ENCODE data around the gene SETBP1. TPM values are rescaled to one million over a fixed set of nuclear protein-coding genes. Genes with fewer than 3 reads are reported as not detected.

SETBP1 gene
- total RNA-seq, 1 donor from 2014 or later: 12.0 TPM

DNA sequence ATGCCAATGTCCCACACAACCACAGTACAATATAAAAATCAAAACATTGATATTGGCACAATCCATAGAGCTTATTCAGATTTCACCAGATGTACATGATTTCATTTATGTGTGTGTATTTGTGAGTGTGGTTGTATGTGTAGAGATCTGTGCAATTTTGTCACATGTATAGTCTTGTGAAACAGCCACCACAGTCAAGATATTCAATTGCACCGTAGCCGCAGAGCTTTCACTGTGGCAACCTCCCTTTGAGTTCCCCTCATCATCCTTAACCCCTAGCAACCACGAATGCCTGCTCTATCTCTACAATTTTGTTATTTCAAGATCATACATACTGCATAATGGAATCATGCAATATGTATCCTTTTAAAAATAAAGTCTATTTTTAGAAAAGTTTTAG is 391.3 kb downstream of the SETBP1 start:
- peaks cover 6% of the 10 kb centered on the region for H3K36me3 Mint-ChIP-seq
- Histone ChIP-seq H3F3A (ENCODE audit: low read depth) (no peaks in the 10 kb centered on the region), H3K27ac (no peak overlapping the region), H2AFZ (replicated peaks) (no peak overlapping the region), H3K36me3 (no peaks in the 10 kb centered on the region), H3K4me2 (no peak overlapping the region), H3K4me1 (no peaks in the 10 kb centered on the region), H3K79me2 (ENCODE audit: low read depth) (no peaks in the 10 kb centered on the region), H3K9ac (no peak overlapping the region), H3K9me3 (ENCODE audit: low read depth) (no peaks in the 10 kb centered on the region), H4K20me1 (ENCODE audit: low read depth) (no peaks in the 10 kb centered on the region), H3K4me3 (no peak overlapping the region), H3K27me3 (no peaks in the 10 kb centered on the region)
- H3K4me3 Mint-ChIP-seq: no peak overlapping the region
- no peak for DNase-seq (ENCODE audit: low spot score)
- H3K9me3 Mint-ChIP-seq: no peaks in the 10 kb centered on the region
- TF ChIP-seq EZH2 (IDR thresholded peaks at IDR 0.05) (no peak), EZH2phosphoT487 (IDR thresholded peaks at IDR 0.05) (no peak)
- TF ChIP-seq, protein P1, sequence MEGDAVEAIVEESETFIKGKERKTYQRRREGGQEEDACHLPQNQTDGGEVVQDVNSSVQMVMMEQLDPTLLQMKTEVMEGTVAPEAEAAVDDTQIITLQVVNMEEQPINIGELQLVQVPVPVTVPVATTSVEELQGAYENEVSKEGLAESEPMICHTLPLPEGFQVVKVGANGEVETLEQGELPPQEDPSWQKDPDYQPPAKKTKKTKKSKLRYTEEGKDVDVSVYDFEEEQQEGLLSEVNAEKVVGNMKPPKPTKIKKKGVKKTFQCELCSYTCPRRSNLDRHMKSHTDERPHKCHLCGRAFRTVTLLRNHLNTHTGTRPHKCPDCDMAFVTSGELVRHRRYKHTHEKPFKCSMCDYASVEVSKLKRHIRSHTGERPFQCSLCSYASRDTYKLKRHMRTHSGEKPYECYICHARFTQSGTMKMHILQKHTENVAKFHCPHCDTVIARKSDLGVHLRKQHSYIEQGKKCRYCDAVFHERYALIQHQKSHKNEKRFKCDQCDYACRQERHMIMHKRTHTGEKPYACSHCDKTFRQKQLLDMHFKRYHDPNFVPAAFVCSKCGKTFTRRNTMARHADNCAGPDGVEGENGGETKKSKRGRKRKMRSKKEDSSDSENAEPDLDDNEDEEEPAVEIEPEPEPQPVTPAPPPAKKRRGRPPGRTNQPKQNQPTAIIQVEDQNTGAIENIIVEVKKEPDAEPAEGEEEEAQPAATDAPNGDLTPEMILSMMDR (IDR thresholded peaks at IDR 0.05): no peak
- peaks cover 13% of the 10 kb centered on the region for H3K4me1 Mint-ChIP-seq
- no peak overlapping the region for H3K27ac Mint-ChIP-seq
- H3K27me3 Mint-ChIP-seq (ENCODE audit: insufficient read depth, low read depth): no peaks in the 10 kb centered on the region

DNA sequence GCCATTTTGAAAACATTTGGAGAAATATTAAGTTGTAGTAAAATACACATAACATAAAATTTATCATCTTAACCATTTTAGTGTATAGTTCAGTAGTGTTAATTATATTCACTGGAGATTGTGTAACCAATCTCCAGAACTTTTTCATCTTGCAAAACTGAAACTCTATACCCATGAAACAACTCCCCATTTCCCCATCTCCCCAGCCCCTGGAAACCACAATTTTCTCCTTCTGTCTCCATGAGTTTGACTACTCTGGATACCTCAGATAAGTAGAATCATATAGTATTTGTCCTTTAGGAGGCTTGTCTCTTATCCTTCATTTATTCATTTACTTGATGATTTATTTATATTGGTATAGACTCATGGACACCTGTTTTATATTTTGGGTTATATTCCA is 392.9 kb downstream of the SETBP1 start:
- no peaks in the 10 kb centered on the region for H3K27me3 Mint-ChIP-seq (ENCODE audit: insufficient read depth, low read depth)
- peaks cover 8% of the 10 kb centered on the region for H3K4me1 Mint-ChIP-seq
- Histone ChIP-seq H3K4me1 (no peaks in the 10 kb centered on the region), H3K36me3 (no peaks in the 10 kb centered on the region), H3K27me3 (no peaks in the 10 kb centered on the region), H3K27ac (no peak overlapping the region), H2AFZ (replicated peaks) (no peak overlapping the region), H4K20me1 (ENCODE audit: low read depth) (no peaks in the 10 kb centered on the region), H3K4me3 (no peak overlapping the region), H3K4me2 (no peak overlapping the region), H3F3A (ENCODE audit: low read depth) (no peaks in the 10 kb centered on the region), H3K9me3 (ENCODE audit: low read depth) (no peaks in the 10 kb centered on the region), H3K9ac (no peak overlapping the region), H3K79me2 (ENCODE audit: low read depth) (no peaks in the 10 kb centered on the region)
- no peaks in the 10 kb centered on the region for H3K9me3 Mint-ChIP-seq
- H3K27ac Mint-ChIP-seq: no peak overlapping the region
- no peak for DNase-seq (ENCODE audit: low spot score)
- H3K36me3 Mint-ChIP-seq: peaks cover 2% of the 10 kb centered on the region
- TF ChIP-seq EZH2phosphoT487 (IDR thresholded peaks at IDR 0.05) (no peak), EZH2 (IDR thresholded peaks at IDR 0.05) (no peak)
- TF ChIP-seq, protein P1 (IDR thresholded peaks at IDR 0.05): no peak
- H3K4me3 Mint-ChIP-seq: no peak overlapping the region

DNA sequence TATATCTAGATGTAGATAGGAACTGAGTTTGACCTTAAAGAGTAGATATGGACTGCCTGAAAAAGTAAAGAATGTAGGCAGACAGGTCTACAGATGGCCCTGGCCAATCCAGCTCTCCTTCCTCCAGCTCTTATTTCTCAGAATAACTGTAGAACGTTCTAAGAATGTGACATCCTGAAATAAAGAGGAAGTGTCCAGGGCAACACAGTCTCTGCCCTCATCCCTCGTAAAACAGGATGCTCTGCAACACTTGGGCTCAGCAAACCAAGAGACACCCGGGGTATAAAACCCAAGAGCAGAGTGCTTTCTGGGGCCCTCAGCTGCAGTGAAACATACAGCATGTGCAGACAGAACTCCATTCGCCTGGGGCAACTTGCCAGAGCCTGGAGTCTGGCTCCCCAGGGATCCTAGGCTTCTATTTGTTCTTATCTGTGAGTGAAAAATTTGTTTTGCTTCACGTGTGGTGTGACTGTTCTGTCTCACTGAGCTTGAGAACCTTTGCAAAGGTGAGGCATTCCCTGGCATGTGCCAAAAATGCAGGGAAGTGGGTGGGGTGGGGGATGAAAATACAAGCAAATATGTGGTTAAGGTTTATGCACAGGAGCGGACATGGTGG is 401.0 kb downstream of the SETBP1 start:
- H3K4me2 ChIP-seq: no peak overlapping the region
- no peak overlapping the region for H3K27ac ChIP-seq
- no peak overlapping the region for H3K4me3 ChIP-seq
- H3K27me3 Mint-ChIP-seq (ENCODE audit: insufficient read depth, low read depth): peaks cover 10% of the 10 kb centered on the region
- TF ChIP-seq, protein P1 (IDR thresholded peaks at IDR 0.05): no peak
- TF ChIP-seq EZH2phosphoT487 (IDR thresholded peaks at IDR 0.05) (no peak), EZH2 (IDR thresholded peaks at IDR 0.05) (no peak)
- no peaks in the 10 kb centered on the region for H4K20me1 ChIP-seq (ENCODE audit: low read depth)
- no peak overlapping the region for H2AFZ ChIP-seq (replicated peaks)
- H3K27me3 ChIP-seq: no peaks in the 10 kb centered on the region
- H3K9me3 Mint-ChIP-seq: peaks cover 3% of the 10 kb centered on the region
- H3K36me3 Mint-ChIP-seq: peaks cover 2% of the 10 kb centered on the region
- no peaks in the 10 kb centered on the region for H3K36me3 ChIP-seq
- no peaks in the 10 kb centered on the region for H3K9me3 ChIP-seq (ENCODE audit: low read depth)
- no peak for DNase-seq (ENCODE audit: low spot score)
- no peak overlapping the region for H3K9ac ChIP-seq
- H3K4me3 Mint-ChIP-seq: no peak overlapping the region
- peaks cover 4% of the 10 kb centered on the region for H3K4me1 Mint-ChIP-seq
- no peaks in the 10 kb centered on the region for H3K4me1 ChIP-seq
- no peaks in the 10 kb centered on the region for H3F3A ChIP-seq (ENCODE audit: low read depth)
- no peak overlapping the region for H3K27ac Mint-ChIP-seq
- H3K79me2 ChIP-seq (ENCODE audit: low read depth): no peaks in the 10 kb centered on the region

All from neural progenitor cell (in vitro differentiated cells).